GM18511 (cell line): ENCODE results near the gene SLC12A9.
A peak's percentile ranks its signal among the peaks of the same experiment; 100 is the strongest.
"Not testable (repeated sequence)": the region's sequence is repeated elsewhere in the genome, so short reads cannot be mapped to it uniquely, and the experiment has no call there.

ENCODE experiments used
- ATAC-seq: cut with Tn5 transposase; IDR thresholded peaks from one replicate; pipeline ENCODE4 v1.9.1; 2021; ENCODE audit warnings: mild to moderate bottlenecking, moderate library complexity; ENCODE audit not compliant: unreplicated experiment

SLC12A9 gene, protein sequence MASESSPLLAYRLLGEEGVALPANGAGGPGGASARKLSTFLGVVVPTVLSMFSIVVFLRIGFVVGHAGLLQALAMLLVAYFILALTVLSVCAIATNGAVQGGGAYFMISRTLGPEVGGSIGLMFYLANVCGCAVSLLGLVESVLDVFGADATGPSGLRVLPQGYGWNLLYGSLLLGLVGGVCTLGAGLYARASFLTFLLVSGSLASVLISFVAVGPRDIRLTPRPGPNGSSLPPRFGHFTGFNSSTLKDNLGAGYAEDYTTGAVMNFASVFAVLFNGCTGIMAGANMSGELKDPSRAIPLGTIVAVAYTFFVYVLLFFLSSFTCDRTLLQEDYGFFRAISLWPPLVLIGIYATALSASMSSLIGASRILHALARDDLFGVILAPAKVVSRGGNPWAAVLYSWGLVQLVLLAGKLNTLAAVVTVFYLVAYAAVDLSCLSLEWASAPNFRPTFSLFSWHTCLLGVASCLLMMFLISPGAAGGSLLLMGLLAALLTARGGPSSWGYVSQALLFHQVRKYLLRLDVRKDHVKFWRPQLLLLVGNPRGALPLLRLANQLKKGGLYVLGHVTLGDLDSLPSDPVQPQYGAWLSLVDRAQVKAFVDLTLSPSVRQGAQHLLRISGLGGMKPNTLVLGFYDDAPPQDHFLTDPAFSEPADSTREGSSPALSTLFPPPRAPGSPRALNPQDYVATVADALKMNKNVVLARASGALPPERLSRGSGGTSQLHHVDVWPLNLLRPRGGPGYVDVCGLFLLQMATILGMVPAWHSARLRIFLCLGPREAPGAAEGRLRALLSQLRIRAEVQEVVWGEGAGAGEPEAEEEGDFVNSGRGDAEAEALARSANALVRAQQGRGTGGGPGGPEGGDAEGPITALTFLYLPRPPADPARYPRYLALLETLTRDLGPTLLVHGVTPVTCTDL

DNA sequence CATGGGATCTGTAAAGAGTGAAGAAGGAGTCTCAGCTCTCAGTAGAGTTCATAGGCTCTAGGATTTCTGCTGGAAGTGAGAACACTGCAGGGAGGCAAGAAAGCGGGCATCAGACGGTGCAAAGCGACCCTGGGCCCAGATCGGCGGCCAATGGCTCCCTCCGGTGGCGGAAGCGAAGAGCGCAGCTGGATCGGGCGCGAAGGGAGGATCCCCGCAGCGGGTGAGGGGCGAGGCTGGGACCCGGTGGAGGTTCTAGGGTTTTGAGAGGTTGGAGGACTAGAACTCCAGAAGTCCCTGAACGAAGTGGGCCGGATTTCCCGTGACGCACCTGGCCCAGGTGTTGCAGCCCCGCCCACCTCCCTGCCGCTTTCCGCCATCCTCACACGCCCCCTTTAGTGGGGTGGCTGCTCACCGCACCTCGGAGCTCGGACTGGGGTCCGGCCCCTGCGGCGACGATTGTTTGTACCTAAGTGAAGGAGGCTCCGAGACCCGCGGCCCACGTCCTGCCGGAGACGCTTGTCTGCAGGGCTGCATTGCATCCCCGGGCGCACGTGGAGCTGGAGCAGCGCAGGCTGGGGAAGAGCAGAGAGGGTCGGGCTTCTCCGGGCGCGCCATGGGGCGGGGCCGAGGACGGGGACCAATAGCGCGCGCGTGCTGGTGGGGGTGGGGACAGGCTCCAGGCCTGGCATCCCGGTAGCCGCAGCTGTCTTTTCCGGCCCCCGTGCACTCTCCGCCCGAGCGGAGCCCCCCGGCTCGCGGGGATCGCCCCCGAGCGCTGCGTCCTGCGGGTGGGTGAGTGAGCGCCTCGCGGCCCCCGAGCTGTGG, at the start of gene SLC12A9:
Gene SLC12A9, plus strand, starts transcription at position 666 of the 825 bp plus-strand sequence. CDS start 1,485 bp downstream, outside the sequence.
- ATAC-seq: peak; percentile 89

DNA sequence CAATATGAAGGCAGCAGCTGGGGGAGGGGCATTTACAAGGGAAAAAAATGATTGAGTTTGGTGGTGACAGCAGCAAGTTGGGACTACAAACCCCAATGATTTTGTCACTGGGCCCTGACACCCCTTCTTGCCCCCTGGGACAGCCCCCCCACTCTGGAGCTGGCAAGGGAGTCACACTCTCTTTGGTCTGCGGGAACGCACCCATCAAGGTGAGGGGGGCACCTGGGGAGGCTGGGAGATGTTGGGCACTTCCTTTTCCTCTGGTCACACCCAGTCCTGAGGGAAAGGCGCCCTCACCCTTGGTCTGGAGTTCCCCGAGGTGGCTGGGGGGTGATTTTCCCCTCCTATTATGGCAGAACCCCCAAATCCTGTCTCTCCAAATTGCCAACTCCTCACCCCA, 49.6 kb upstream of the SLC12A9 start:
- no peak for ATAC-seq

DNA sequence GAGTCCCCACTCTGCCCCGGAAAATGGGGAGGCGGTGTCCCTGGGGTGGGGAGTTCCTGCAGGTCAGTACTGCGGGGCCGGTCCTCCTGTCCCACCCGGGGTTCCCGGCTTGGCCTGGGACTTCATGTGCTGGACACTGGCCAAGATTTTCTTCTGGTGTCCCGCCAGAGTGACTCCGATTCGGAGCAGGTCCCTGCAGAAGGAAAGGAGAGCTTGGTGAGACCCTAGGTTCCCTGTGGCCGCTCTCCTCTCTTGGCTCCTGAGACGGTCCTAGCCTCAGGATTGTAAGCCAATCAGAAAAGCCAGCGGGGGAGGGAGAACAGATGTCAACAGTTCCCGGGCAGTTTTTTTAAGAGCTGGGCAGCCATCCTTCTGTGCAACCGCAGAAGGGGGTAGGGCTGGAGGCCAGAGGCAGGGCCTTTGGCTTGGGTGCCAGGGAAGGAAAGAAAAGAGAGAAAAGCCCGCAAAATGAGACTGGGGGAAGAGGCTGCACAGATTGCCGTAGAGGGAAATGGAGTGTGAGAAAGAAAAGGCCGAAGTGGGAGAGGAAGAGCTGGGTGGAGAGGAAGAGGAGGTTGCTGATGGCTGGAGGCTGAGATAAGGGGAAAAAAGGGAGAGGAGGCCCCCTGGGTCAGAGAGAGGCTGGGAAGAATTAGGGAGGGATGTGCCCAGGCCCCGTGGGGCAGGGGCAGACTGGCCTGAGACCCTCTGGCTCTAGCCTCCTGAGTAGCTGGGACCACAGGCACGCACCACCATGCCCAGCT, 48.9 kb upstream of the SLC12A9 start:
- ATAC-seq: peak; percentile 98

DNA sequence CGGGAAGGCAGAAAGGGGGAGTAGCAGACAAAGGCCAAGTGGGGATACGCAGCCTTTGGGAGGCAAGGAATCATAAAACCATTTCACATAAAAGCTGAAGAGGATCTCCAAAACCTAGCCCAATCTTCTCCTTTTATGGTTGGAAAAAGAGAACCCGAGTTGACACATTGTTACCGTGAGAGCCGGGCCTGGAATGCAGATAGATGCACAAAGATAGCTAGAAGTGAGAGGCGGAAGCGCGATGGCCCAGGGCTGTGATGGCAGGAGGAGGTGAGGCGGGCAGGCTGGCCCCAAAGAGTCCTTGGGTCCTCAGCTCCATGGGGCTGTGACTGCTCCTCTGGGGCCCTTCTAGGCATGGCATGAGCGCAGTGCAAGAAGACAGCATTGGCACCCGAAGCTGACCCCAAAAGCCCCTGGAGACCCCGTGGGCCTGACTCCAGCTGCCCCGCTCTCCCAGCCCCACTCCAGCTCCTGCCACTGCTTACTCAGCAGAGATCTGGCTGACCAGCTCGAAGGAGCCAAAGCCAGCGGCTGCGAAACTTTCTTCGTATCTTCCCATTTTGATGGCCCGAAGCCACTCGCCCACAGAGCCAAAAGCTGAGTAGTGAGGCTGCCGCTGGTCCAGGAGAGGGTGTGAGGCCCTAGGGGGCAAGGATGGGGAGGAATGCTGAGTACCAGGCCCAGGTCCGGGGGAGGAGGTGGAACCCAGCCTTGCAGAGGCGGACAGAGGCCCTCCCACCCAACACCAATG, 47.7 kb upstream of the SLC12A9 start:
- ATAC-seq: no peak

DNA sequence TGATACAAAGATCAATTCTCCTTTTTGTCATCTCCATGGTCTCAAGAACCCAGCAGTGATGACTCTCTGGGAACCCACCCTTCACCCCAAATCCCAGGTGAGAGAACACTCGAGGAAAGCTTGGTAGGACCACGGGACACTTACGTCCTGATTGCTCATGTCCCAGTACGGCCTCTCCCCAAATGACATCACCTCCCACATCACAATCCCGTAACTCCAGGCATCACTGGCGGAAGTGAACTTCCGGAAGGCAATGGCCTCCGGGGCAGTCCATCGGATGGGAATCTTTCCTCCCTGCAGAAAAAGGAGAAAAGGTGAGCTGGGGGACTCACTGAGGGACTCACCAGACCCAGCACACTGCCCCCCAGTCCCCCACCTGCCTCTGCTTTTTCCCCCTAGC, 46.2 kb upstream of the SLC12A9 start:
- no peak for ATAC-seq

DNA sequence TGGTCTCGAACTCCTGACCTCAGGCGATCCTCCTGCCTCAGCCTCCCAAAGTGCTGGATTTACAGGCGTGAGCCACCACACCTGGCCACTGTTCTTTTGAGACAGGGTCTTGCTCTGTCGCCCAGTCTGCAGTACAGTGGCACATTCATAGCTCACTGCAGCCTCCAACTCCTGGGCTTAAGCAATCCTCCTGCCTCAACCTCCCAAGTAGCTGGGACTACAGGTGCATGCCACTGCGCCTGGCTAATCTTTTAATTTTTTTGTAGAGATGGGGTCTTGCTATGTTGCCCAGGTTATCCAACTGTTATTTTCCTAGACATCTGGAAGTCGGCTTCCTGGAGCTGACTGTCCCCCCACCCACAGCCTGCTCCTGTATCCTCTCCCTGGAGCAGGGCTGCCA, 45.6 kb upstream of the SLC12A9 start:
- not testable (repeated sequence) for ATAC-seq

DNA sequence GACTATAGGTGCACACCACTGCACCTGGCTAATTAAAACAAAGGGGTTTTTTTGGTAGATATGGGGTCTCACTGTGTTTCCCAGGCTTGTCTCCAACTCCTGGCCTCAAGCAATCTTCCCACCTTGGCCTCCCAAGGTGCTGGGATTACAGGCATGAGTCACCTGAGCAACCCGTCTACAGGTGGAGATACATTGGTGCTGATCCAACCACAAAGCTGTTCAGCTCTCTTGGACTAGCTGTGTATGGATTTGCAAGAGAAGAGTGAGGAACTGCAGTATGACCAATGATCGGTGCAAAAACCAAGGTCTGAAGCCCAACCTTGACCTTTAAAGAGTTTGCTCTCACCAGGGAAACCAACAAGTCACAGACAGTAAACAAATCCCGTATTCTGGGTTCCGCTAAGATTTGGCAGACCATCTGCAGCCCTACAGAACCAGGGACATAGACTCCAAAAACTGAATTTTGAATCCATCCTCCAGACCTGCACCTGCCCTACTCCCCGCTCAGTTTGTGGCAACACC, 44.1 kb upstream of the SLC12A9 start:
- ATAC-seq: no peak

DNA sequence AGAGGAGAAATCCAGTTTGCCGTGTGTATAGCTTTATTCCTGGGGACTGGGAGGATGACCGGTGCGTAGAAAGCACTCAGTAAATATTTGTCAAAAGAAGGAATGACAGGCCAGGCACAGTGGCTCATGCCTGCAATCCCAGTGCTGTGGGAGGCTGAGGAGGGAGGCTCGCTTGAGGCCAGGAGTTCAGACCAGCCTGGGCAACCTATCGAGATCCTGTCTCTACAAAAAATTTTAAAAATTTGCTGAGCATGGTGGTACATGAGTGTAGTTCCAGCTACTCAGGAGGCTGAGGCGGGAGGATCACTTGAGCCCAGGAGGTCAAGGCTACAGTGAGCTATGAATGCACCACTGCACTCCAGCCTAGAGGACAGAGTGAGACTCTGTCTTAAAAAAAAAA, 41.0 kb upstream of the SLC12A9 start:
- ATAC-seq: no peak

DNA sequence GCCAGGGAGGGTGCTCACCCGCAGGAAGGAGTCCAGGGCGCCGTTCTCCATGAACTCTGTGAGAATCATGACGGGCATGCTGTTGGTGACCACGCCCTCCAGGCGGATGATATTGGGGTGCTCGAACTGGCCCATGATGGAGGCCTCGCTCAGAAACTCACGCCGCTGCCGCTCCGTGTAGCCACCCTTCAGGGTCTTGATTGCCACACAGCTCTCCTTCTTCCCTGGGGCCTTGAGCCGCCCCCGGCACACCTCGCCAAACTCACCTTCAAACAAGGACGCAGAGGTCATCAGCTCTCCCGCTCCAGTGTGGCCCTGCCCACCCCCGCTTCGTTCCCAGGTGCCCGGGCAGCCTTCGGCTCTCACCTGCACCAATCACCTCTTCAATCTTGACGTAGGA, 39.8 kb upstream of the SLC12A9 start:
- no peak for ATAC-seq

DNA sequence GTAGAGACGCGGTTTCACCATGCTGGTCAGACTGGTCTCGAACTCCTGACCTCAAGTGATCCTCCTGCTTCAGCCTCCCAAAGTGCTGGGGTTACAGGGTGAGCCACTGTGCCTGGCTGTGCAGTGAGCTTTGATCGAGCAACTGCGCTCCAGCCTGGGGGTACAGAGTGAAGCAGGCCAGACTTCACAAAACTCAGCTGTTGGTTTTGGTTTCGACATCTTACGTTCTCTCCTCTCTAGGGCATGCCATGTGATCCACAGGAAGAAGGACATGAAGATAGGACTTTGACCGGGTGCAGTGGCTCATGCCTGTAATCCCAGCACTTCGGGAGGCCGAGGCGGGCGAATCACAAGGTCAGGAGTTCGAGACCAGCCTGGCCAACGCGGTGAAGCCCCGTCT, 36.0 kb upstream of the SLC12A9 start:
- not testable (repeated sequence) for ATAC-seq

DNA sequence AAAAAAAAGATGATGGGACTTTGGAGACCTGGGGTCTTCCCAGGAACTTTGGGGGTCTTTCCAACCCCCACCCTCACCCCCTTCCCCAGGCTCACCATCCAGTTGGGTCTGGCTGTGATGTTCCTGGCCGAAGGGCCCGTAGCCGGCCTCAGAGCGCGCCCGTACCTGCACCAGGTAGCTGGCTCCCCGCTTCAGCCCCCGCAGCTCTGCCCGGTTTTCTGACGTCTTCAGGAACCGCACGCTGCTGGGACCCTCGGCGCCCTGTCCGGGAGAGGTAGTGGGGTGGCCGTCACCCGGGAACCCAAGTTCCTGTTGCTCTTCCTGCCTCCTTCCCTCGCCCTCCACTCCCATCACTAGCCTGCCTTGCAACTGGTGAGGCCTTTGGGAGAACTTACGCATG, 35.4 kb upstream of the SLC12A9 start:
- no peak for ATAC-seq

DNA sequence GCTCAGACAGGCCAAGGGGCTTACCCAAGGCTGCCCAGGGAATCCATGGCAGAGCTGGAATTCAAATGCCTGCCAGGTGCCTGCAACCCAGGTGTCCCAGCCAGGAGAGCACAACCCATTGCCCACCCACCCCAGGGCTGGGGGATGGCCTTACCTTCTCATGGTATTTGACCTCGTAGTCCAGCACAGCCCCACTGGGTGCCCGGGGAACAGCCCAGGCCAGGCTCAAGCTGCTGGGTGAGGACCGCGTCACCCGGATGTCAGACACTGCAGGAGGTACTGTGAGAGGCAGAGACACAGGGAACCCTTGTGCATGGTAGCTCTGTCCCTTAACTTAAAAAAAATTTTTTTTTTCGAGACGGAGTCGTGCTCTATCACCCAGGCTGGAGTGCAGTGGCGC, 34.1 kb upstream of the SLC12A9 start:
- ATAC-seq: no peak

DNA sequence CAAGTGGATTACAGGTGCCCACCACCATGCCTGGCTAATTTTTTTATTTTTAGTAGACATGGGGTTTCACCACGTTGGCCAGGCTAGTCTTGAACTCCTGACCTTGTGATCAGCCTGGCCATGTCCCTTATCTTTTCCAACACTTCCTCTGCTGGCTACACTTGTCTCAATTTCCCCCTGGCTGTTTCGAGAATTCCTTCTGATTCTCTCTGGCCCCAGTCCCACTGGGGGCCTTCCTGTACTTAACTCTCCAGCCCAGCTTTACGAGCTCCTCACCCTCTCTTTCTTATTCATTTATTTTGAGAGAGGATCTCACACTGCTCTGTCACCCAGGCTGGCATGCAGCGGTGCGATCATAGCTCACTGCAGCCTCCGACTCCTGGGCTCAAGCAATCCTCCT, 33.7 kb upstream of the SLC12A9 start:
- ATAC-seq: no peak

DNA sequence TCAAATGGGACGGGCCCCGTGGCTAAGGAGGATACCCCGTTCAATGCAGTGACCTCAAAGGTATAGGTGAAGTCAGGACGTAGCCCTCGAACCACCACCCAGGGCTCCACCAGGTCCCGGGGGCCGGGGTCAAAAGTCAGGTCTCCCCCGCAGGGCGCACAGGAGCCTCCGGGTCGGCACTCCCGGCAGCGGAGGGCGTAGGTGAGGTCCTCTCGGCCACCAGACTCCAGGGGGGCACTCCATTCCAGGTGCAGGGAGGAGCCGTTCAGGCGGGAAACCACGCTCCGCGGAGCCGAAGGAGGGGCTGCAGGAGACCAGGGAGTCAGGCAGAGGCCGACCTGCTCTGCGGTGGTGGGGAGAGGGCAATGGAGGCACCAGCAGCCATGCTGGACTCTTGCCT, 32.9 kb upstream of the SLC12A9 start:
- no peak for ATAC-seq

DNA sequence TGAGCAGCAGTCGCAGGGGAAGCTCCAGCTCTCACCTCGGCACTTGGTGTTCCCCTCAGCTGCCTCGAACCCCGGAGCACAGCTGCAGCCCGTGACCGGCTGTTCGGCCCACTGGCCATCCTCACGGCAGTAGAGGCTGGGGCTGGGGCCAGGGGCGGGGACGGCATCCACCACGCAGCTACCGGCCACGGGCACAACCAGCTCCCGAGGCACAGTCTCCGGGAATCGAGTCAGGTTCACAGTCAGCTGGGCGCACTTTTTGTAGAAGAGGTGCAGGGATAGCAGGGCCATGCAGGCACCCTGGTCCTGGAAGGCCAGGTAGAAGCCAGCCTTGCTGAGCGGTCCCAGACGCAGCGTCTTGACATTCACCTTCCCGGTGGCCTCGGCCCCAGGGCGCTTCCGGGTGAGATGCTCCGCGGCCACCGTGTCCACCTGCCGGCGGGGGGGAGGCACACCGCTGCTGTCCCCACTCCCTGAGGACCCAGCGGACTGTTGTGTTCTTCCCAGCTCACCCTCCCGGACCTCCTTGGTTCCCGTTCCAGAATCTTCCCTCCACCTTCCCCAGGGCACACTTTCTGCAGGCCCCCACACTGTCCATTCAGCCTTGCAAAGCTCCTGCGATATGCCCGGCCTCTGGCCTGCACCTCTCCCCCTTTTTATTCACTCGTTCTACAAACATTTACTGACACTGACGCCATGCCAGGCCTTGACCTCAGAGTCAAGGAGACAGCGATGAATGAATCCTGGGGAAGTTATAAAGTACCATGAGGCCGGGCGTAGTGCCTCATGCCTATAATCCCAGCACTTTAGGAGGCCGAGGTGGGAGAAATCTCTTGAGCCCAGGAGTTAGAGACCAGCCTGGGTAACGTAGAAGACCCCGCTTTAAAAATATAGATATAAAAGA, 30.0 kb upstream of the SLC12A9 start:
- ATAC-seq: no peak

DNA sequence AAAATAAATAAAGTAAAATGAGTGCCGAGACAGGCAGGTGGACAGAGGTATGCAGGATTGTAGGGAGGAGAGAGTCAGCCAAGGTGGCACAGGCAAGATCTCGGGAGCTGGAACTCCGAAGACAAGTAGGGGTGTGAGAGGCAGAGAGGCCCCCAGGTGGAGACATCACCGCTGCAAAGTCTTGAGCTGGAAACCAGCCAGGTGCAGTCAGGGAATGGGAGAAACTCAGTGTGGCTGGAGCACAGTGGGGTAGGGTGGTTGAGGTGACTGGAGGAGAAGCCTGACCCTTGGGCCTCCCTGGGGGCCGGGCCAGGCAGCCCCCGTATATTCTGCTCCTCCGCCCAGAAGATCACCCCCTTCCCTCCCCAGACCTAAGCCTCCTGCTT, 29.4 kb upstream of the SLC12A9 start:
- no peak for ATAC-seq

DNA sequence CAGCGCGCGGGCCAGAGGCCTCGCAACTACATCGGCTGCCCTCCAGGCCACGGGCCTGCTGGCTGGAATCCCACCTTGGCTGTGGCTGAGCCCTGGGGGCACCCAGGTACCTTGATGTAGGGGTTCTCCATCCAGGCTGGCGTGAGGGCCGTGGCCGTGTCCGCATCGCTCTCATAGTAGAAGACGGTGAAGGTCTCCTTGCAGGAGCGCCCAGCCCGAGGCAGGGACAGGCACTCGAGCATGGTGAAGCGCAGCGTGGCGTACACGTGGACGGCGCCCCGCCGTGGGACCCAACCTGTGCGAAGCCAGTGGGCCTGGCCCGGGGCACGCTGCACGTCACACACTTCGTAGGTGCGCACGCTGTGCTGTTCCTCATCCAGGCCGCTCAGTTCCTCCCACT, 29.0 kb upstream of the SLC12A9 start:
- no peak for ATAC-seq

DNA sequence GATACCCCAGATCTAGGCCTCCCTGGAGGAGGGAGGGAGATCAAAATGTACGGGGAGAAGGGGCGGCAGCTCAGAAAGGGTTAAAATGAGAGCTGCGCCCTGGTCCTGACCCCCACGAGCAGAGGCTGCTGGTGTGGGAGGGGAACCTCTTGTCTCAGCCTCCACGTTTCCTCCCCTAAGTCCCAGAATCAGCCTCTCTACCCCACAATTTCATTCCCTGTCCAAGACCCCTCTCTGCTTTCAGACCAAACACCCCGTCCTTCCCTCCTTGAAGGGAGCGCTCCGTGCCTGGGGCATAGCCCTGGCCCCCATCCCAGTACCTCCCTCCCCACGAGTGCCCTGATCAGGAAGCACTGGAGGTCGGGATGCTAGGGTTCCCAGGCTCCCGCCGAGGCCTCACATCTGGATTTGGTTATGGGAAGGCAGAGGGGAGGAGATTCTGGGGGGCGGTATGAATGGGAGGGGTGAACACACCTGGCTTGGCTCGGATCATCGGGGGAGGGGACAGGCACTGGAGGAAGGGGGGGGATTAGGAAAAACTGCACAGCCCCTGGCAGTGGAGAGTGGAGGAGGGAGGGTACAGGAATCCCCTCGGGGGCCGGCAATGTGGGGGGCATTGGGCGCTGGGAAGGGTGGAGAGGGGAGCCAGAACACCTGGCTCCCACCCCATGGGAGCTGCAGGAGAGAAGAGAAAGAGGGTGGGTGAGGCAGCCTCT, 27.9 kb upstream of the SLC12A9 start:
- ATAC-seq: no peak
